ENCODE results near the gene SNX13. TPM values are rescaled to one million over a fixed set of nuclear protein-coding genes. Genes with fewer than 3 reads are reported as not detected.
A peak's percentile ranks its signal among the peaks of the same experiment; 100 is the strongest.

SNX13 gene
- polyA plus RNA-seq, 2 of the 4 experiments (the other 2 are of a cell fraction), result 13.1 to 31.6 TPM

- WGBS (ENCODE audit: missing lambda C conversion rate), result 9% methylated on average over 2 of the region's 2 CpGs
- H3K4me3 ChIP-seq, result no peak overlapping the region
- peak; percentile 92 for FAIRE-seq
- ATAC-seq, result peak; percentile 87 to 93
- CTCF ChIA-PET, result interaction anchor here (0.6 to 3.4 kb wide), 41 partner anchors 8 to 800 kb away, joined by 3 to 25 read pairs (median 4); no protein-coding TSS in a partner anchor
- peak; percentile 15 to 77 for DNase-seq (ENCODE audit: low read depth in 1 of 2, low spot score in 1 of 2)
- TF ChIP-seq POLR2AphosphoS2 (conservative IDR thresholded peaks at IDR 0.05; ENCODE audit: low read length) (no peak), CTCF (IDR thresholded peaks at IDR 0.05) (peak; percentile 81), EHMT2 (IDR thresholded peaks at IDR 0.05; ENCODE audit: low read depth) (no peak), RAD21 (conservative IDR thresholded peaks at IDR 0.05 in 1 of 2, IDR thresholded peaks at IDR 0.05 in 1 of 2) (peak; percentile 87 to 92), SMC3 (IDR thresholded peaks at IDR 0.05) (peak; percentile 86)
- peaks cover 18% of the 10 kb centered on the region; the same call in 2 of the 3 replicates for H3K4me1 ChIP-seq
- H3K9me3 ChIP-seq, result no peaks in the 10 kb centered on the region
- POLR2A ChIA-PET, result no interaction called here
- no peak overlapping the region for H3K4me2 ChIP-seq
- H3K27ac ChIP-seq, result no peak overlapping the region
Measured at GRCh38 chr7:17769918-17770317, 170.4 kb downstream of the SNX13 start.

GRCh38 chr7:17758008-17758407 is 182.3 kb downstream of the SNX13 start:
- Histone ChIP-seq H3K27ac (no peak overlapping the region), H3K4me3 (no peak overlapping the region), H3K4me2 (no peak overlapping the region), H3K9me3 (peaks cover 4% of the 10 kb centered on the region; the same call in 1 of the 3 replicates), H3K4me1 (no peaks in the 10 kb centered on the region)
- ChIA-PET POLR2A (no interaction called here), CTCF (interaction anchor here (1.0 kb wide), 2 partner anchors 12 to 587 kb away, joined by 3 to 4 read pairs; no protein-coding TSS in a partner anchor)
- WGBS (ENCODE audit: missing lambda C conversion rate), result 29% methylated on average over 3 of the region's 3 CpGs
- TF ChIP-seq KDM1A (IDR thresholded peaks at IDR 0.05; ENCODE audit: low read depth), result no peak
- TF ChIP-seq RCOR1 (IDR thresholded peaks at IDR 0.05; ENCODE audit: low read depth, low read length), result no peak
- no peak for TF ChIP-seq CHD4 (IDR thresholded peaks at IDR 0.05; ENCODE audit: borderline replicate concordance)
- no peak for TF ChIP-seq HMGXB4 (CRISPR knock-in tag; IDR thresholded peaks at IDR 0.05; ENCODE audit: borderline replicate concordance)
- TF ChIP-seq ZC3H11A (IDR thresholded peaks at IDR 0.05), result no peak
- no peak for TF ChIP-seq EHMT2 (IDR thresholded peaks at IDR 0.05; ENCODE audit: low read depth)
- no peak for TF ChIP-seq MYC (IDR thresholded peaks at IDR 0.05; ENCODE audit: borderline replicate concordance, low read length)
- no peak for TF ChIP-seq POLR2AphosphoS2 (conservative IDR thresholded peaks at IDR 0.05; ENCODE audit: low read length)
- FAIRE-seq (no peak), ATAC-seq (no peak), DNase-seq (ENCODE audit: low read depth in 1 of 2, low spot score in 1 of 2) (no peak)

- Histone ChIP-seq H3K4me2 (no peak overlapping the region), H3K4me3 (no peak overlapping the region), H3K9me3 (no peaks in the 10 kb centered on the region), H3K4me1 (no peaks in the 10 kb centered on the region), H3K27ac (no peak overlapping the region)
- WGBS (ENCODE audit: missing lambda C conversion rate), result 63% methylated on average over 2 of the region's 2 CpGs
- TF ChIP-seq ESRRA (IDR thresholded peaks at IDR 0.05; ENCODE audit: borderline replicate concordance, low read length) (no peak), RARB (CRISPR knock-in tag; IDR thresholded peaks at IDR 0.05) (no peak), HOXB13 (CRISPR knock-in tag; IDR thresholded peaks at IDR 0.05; ENCODE audit: low read depth) (no peak), NPAS2 (CRISPR knock-in tag; IDR thresholded peaks at IDR 0.05; ENCODE audit: borderline replicate concordance) (no peak), ZNF302 (CRISPR knock-in tag; IDR thresholded peaks at IDR 0.05) (no peak), HOXB5 (CRISPR knock-in tag; IDR thresholded peaks at IDR 0.05) (no peak), BCL3 (IDR thresholded peaks at IDR 0.05) (no peak), ZSCAN20 (CRISPR knock-in tag; IDR thresholded peaks at IDR 0.05) (no peak), EHMT2 (IDR thresholded peaks at IDR 0.05; ENCODE audit: low read depth) (no peak), HES2 (IDR thresholded peaks at IDR 0.05) (no peak), ZC3H11A (IDR thresholded peaks at IDR 0.05) (no peak), FOSB (CRISPR knock-in tag; IDR thresholded peaks at IDR 0.05) (no peak), ZFP36 (IDR thresholded peaks at IDR 0.05; ENCODE audit: borderline replicate concordance, partially characterized antibody) (no peak), KDM5A (IDR thresholded peaks at IDR 0.05) (no peak), MAX (IDR thresholded peaks at IDR 0.05) (no peak), TFCP2L1 (CRISPR knock-in tag; IDR thresholded peaks at IDR 0.05) (no peak)
- ATAC-seq, result no peak
- no peak for FAIRE-seq
- DNase-seq (ENCODE audit: low read depth in 1 of 2, low spot score in 1 of 2), result no peak
- ChIA-PET CTCF (interaction anchor here (0.6 to 1.3 kb wide), 2 partner anchors 24 to 825 kb away, joined by 3 read pairs; no protein-coding TSS in a partner anchor), POLR2A (no interaction called here)
Measured at GRCh38 chr7:17746020-17746530, 194.2 kb downstream of the SNX13 start.

All from A549 (cell line).